ENCODE data around the gene TAF15.

TAF15 gene

DNA sequence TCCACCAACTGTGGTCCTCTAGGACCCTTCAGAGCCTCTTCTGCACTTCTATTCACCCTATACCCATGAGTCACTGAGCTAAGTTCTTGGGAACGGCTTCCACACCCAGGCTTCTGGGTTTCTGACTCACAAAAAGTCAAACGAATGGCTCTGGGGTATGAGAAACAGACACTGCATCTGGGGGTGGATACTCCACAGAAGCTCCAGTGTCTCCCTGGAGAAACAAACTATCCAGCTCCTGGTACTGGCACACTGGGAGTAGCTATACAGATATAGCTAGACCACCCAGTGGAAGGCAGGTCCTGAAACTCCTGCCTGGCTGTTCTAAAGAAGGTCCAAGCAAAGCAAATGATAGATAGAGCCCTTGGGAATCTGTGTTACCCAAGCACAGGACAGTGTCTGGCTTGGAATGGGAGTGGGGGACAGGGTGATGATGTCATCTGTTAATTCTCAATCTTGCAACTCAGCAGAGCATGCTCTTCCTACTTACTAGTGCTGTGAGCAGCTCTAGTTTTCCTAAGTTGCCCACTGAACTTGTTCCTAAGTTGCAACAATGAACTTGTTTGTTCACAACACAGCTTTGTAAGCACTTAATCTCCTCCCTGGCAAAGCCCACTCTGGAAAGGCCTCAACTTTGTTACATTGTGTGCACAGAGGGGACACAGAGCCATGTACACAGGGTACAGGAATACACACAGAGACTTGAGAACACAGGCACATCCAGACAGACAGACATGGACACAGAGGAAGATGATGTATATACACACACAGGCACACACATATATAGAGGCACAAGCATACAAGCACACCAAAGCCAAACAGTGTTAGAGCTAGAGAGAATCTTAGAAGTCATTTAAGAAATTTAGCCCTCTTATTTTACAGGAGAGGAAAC, 20.6 kb upstream of the TAF15 start:
- no peak for DNase-seq

- DNase-seq = no peak
These were observed 18.4 kb upstream of the TAF15 start for GRCh38 chr17:35790841-35791240.

DNA sequence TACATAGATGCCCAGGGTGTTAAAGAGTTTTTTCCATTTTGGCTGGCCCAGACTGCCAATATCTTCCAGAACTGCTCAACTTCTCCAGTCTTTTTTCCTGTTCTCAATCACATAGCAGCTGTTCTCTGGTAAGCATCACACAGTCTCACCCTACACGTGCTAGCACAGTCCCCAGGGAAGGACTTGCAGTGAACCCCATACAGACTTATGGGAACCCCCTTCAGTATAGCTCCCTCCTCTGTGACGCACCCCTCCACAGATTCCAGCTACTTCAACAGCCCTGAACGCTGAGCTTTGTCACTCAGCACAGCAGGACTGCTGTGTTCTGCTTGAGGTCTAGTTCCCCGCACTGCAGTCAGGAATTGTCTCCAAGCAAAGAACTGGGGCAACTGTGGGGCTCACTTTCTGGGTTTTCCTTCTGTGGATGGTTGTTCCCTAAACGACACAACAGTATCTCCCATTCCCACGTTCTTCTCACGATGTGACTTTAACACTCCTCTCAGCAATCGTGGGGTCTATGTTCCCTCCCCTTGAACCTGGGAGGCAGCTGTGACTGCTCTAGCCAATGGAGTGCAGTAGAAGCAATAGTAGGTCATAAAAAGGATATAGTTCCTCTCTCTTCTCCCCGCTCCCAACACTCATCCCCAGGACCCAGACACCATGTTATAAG, 17.5 kb upstream of the TAF15 start:
- DNase-seq = no peak

DNA sequence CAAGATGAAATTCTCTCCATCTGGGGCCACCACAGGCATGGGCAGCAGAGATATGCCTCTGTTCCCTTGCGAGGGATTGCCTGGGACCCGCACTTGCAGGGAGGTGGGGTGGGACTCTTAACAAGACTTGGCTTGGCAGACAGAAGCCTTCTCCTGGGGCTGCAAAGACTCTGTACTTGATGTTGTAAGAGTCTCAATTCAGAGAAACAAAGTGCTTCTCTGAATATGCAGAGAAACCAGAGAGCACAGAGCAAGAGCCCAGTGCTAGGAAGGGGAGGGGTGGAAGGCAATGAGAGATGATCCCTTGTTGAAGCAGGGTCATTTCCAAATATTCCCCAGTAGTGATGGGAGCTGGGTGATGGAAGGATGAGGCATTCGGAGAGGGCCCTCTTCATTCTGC, 16.0 kb upstream of the TAF15 start:
- DNase-seq = no peak

- DNase-seq = peak in 1 of 2 donors; percentile 22
These were observed 14.0 kb upstream of the TAF15 start, which contains the start of gene MMP28 for GRCh38 chr17:35795007-35795870. Gene MMP28 (minus strand): TSS chr17:35795641. CDS start chr17:35795377, 264 bp downstream.

- no peak for DNase-seq
These were observed 13.4 kb upstream of the TAF15 start for GRCh38 chr17:35795871-35796265.

DNA sequence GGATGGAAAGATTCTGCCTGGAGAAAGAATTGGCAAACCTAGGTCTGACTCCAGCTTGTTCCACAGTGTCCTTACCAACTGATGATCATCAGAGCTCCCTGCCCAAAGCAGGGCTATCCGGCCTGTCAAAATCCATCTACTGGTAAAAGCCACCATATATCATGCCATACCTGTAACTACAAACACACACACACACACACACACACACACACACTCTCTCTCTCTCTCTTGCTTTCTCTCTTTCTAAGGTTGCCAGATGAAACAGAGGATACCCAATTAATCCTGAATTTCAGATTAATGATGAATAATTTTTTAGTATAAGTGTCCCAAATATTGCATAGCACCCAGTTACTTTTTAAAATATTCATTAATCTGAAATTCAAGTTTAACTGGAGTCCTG, 12.3 kb upstream of the TAF15 start:
- DNase-seq = no peak

GRCh38 chr17:35797370-35797769, 11.9 kb upstream of the TAF15 start:
- no peak for DNase-seq

GRCh38 chr17:35797918-35798317, 11.4 kb upstream of the TAF15 start:
- DNase-seq = no peak

- no peak for DNase-seq
These were observed 9.3 kb upstream of the TAF15 start for GRCh38 chr17:35799942-35800341.

- peak in 1 of 2 donors; percentile 58 for DNase-seq
These were observed 7.6 kb upstream of the TAF15 start for GRCh38 chr17:35801583-35802224.

DNA sequence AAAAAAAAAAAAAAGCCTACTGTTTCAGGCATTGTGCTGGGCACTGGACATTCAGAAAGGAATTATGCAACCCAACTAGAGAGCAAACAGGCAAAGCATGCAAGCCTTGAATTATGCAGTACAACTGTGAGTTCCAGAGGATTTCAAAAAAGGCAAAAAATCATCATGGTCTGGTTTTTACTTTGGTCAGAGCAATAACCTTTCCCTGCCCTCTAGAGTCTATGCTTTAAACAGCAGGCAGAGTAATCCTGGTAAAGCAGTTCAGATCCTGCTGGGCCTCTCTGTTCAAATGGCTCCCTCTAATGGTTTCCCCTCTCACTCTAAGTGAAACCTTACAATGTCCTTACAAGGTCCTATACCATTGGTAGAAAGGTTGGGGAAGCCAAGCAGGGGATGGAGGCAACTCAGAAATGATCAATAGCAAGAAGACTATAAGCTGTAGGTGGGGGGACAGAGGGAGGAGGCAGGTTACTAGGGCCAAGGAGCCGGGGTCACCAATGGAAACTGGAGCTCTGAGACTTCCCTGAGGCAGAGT, 4.6 kb upstream of the TAF15 start:
- DNase-seq = peak; percentile 65 to 84

GRCh38 chr17:35807371-35808144, 1.7 kb upstream of the TAF15 start:
- no peak for DNase-seq

DNA sequence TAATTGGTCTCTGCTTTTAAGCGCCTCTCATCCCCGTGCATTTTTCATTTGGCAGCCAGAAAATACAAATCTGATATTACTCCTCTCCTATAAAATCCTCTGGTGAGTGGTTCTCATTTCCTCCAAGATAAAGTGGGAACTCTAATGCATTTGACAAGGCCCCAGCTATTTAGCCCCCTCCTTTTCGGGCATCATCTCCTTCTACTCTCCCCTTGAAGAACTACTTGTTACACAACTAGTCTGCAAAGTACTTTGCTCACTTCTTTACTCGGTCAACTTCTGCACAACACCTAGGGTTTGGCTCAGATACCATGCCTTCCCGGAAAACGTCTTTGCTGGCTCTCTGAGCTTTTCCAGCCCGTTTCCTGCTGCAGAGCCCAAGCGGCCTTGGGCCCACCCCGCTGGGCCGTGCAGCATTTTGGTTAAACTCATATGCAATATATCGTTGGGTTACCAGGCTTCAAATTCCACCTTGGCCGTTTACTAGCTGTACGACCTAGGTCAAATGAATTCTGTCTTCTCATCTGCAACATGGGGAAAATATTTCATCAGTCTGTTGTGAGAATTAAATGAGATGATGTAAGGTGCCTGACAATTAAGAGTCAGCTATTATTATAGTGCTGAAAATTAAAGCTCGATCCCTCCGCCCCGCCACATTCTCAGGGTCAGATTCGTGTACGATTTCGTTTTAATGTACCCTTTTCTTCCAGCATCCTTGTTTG, 883 bp upstream of the TAF15 start:
- no peak for DNase-seq

- DNase-seq = no peak
These were observed 674 bp downstream of the TAF15 start for GRCh38 chr17:35809855-35810461.

DNA sequence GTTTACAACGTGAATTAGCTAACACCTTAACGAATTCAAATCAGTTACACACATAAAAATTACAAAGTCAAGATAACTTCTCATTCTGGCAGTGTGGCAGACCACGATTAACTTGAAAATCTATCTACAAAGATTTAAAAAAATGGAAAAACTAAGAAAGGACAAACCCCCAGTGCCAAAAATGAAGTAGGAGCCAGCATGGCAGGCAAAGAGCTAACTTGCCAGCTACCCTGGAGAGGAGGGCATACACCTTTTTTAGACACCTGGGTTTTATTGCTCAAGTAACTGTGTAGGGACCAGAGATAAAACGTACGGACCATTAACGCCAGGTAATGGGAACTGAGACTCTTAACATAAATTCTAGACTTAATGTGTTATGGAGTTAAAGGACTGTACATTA, 2.5 kb downstream of the TAF15 start:
- DNase-seq = no peak

- no peak for DNase-seq
These were observed 3.2 kb downstream of the TAF15 start for GRCh38 chr17:35812456-35812855.

DNA sequence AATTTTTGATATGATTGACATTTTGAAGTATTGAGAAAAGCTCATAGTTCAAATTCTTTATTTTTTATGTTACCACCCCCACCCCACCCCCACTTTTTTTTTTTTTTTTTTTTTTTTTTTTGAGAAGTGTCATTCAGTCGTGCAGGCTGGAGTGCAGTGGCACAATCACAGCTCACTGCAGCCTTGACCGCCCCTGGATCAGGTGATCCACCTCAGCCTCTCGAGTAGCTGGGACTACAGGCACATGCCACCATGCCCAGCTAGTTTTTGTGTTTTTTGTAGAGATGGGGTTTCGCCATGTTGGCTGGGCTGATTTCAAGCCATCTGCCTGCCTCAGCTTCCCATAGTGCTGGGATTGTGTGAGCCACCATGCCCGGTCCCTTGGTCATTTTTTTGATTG, 7.4 kb downstream of the TAF15 start:
- DNase-seq = no peak

DNA sequence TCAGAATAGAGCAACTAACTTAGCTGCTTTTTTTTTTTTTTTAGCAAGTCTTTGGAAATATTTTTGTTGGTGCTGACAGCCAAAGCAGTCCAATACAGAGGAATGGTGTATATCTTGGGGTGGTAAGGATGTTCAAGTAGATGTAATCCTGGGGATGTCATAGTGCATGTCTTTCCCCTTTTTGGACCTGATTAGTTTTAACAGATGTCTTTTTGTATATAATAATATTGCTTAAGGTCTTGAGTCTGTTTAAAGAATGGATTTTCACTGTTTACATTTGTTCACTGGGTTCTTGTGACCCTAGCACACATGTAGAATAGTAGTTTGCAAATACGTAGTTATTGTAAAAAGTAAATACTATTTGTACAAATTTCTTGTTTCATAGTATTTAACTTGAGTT, 7.9 kb downstream of the TAF15 start:
- no peak for DNase-seq

GRCh38 chr17:35819455-35819854, 10.2 kb downstream of the TAF15 start:
- no peak for DNase-seq
